Measurements from ENCODE around the gene SSR2.

SSR2 gene

DNA sequence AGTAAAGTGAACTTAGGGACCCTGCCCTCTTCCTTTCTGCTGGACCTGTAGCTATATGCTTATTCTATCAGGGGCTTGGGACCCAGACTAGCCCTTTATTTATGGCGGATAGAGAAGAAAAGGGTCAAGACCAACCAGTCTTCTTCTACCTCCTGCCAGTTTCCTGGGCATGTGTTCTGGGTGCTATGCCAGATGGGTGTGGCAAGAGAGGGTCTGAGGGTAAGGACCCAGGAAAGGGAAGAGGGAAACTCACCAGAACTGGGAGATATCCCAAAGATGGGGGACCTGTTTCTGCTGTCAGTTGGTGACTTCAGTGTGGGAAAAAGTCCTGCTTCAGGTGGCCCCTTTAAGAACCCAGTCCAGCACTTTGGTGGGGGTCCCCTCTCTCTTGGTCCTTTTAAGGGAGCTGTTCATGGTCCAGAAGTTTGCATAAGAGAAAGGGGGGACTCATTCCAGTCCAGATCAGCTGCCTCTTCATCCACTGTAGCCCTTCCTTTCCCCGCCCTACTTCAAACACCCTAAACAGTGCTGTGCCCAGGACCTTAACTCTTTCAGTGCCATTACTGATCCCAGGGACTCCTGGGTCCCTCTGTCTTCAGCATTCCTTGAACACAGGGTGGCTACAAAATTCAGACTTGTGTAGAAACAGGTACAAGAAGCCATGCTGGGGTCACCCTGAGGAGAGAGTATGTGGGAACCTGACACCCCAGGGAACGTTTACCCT is 18.4 kb downstream of the SSR2 start:
- no peak overlapping the region for H3K4me3 ChIP-seq (ENCODE audit: insufficient read depth in 1 of 2, low read depth in 1 of 2, low read length in 2 of 2)
- no peak overlapping the region for H4K8ac ChIP-seq (ENCODE audit: low read length)
- no peak overlapping the region for H4K91ac ChIP-seq (ENCODE audit: low read length)
- no peak overlapping the region for H2BK5ac ChIP-seq (ENCODE audit: low read depth, low read length, poor library complexity, severe bottlenecking)
- H3K36me3 ChIP-seq (ENCODE audit: control insufficient read depth in 1 of 2, insufficient read depth in 2 of 2, low read depth in 1 of 2, low read length in 2 of 2): peaks cover 7 to 8% of the 10 kb centered on the region in 2 experiments
- H3K23ac ChIP-seq (ENCODE audit: low read length in 2 of 2): no peak overlapping the region
- no peak overlapping the region for H3K4ac ChIP-seq (ENCODE audit: low read depth in 1 of 2, low read length in 2 of 2)
- H3K18ac ChIP-seq (ENCODE audit: low read depth in 1 of 2, low read length in 2 of 2): no peak overlapping the region
- H3K4me2 ChIP-seq (ENCODE audit: low read length, poor library complexity, severe bottlenecking): no peak overlapping the region
- H3K27me3 ChIP-seq (ENCODE audit: control insufficient read depth in 1 of 2, insufficient read depth in 1 of 2, low read length in 2 of 2): no peaks in the 10 kb centered on the region
- H2BK12ac ChIP-seq (ENCODE audit: low read length in 2 of 2): no peak overlapping the region
- no peak overlapping the region for H3K27ac ChIP-seq (ENCODE audit: low read length, poor library complexity, severe bottlenecking)
- H3K9me3 ChIP-seq (ENCODE audit: control insufficient read depth, low read length): no peaks in the 10 kb centered on the region
- 56% methylated on average over 2 of the region's 3 CpGs for WGBS
- H2AK5ac ChIP-seq (ENCODE audit: low read length, severe bottlenecking): no peak overlapping the region
- peaks cover 3% of the 10 kb centered on the region for H3K4me1 ChIP-seq (ENCODE audit: control insufficient read depth, insufficient read depth, low read depth, low read length)
- DNase-seq: no peak
- H3K14ac ChIP-seq (ENCODE audit: low read length in 2 of 2): no peak overlapping the region
- no peaks in the 10 kb centered on the region for H3K79me1 ChIP-seq (replicated peaks; ENCODE audit: low read length, poor library complexity, severe bottlenecking)
- no peak overlapping the region for H2BK120ac ChIP-seq (ENCODE audit: low read depth, low read length)
- no peak overlapping the region for H2AFZ ChIP-seq (ENCODE audit: low read depth, low read length)
- no peak overlapping the region for H3K9ac ChIP-seq (ENCODE audit: low read length)
- no peak overlapping the region for H2BK15ac ChIP-seq (ENCODE audit: low read depth, poor library complexity, severe bottlenecking)

DNA sequence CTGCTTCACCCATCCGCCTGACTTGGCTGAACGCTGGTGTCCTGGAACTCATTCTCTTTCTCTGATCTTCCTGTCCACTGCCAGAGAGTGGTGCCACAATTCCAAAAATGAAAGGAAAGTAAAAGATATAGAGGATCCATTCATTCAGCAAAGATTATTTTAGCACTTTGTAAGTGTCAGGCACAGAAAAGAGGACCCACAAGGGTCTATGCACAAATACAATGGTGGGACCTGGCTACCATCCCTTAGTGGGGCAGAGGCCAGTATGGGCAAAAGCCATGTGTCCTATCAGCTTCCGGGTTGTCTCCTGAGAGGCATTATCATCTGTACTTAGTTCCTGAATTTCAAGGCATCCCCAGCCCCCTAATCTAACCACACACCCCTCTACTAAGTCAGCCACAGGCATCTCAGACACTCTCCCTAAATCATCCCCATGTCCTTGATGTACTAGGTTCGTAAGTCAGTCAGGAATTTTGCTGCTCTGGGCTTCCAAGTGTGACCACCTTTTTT is 19.0 kb downstream of the SSR2 start:
- no peak overlapping the region for H3K4me2 ChIP-seq (ENCODE audit: low read length, poor library complexity, severe bottlenecking)
- no peak overlapping the region for H3K18ac ChIP-seq (ENCODE audit: low read depth in 1 of 2, low read length in 2 of 2)
- no peak overlapping the region for H4K91ac ChIP-seq (ENCODE audit: low read length)
- no peak for DNase-seq
- H3K9me3 ChIP-seq (ENCODE audit: control insufficient read depth, low read length): no peaks in the 10 kb centered on the region
- H2AFZ ChIP-seq (ENCODE audit: low read depth, low read length): no peak overlapping the region
- H3K27ac ChIP-seq (ENCODE audit: low read length, poor library complexity, severe bottlenecking): no peak overlapping the region
- H2BK120ac ChIP-seq (ENCODE audit: low read depth, low read length): no peak overlapping the region
- peak overlapping the region; percentile 62 for H3K9ac ChIP-seq (ENCODE audit: low read length)
- peaks cover 2% of the 10 kb centered on the region for H3K4me1 ChIP-seq (ENCODE audit: control insufficient read depth, insufficient read depth, low read depth, low read length)
- no peak overlapping the region for H2BK15ac ChIP-seq (ENCODE audit: low read depth, poor library complexity, severe bottlenecking)
- no peak overlapping the region for H4K8ac ChIP-seq (ENCODE audit: low read length)
- no peak overlapping the region for H2BK12ac ChIP-seq (ENCODE audit: low read length in 2 of 2)
- peaks cover under 1 to 2% of the 10 kb centered on the region in 2 experiments for H3K36me3 ChIP-seq (ENCODE audit: control insufficient read depth in 1 of 2, insufficient read depth in 2 of 2, low read depth in 1 of 2, low read length in 2 of 2)
- no peak overlapping the region for H3K4ac ChIP-seq (ENCODE audit: low read depth in 1 of 2, low read length in 2 of 2)
- H2AK5ac ChIP-seq (ENCODE audit: low read length, severe bottlenecking): no peak overlapping the region
- H3K4me3 ChIP-seq (ENCODE audit: insufficient read depth in 1 of 2, low read depth in 1 of 2, low read length in 2 of 2): peak overlapping the region in 1 of 2 experiments; percentile 54
- no peaks in the 10 kb centered on the region for H3K79me1 ChIP-seq (replicated peaks; ENCODE audit: low read length, poor library complexity, severe bottlenecking)
- WGBS: 91% methylated on average over 4 of the region's 4 CpGs
- no peak overlapping the region for H3K14ac ChIP-seq (ENCODE audit: low read length in 2 of 2)
- no peak overlapping the region for H2BK5ac ChIP-seq (ENCODE audit: low read depth, low read length, poor library complexity, severe bottlenecking)
- H3K27me3 ChIP-seq (ENCODE audit: control insufficient read depth in 1 of 2, insufficient read depth in 1 of 2, low read length in 2 of 2): no peaks in the 10 kb centered on the region
- H3K23ac ChIP-seq (ENCODE audit: low read length in 2 of 2): no peak overlapping the region

DNA sequence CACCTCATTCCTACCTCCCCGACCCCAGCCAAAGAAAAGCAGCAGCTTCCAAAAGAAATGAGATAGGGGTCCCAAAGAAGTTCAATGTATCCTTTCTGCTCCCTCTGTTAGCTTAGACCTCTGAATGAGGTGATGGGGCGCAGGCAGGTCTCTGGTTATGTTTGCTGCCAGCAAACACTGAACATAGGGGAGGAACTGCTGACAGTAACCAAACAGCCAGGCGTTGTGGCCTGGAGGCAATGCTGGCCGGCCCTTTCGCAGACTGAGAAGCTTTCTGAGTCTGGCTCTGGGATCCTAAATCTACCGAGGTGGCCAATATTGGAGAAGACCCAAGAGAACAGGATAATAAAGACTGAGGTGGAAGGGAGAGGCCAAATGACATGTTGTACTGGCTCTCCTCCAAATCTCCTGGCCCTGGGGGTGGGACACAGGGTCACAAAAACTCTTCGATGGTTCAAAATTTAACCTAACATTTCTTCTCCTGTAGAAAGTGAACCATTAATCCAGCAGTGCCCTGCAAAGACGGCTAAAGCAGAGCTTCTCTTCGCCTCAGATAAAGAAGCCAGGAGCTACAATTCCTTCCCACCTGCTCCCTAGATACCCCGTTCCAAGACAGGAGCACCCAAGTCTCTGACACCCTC is 19.6 kb downstream of the SSR2 start:
- no peak overlapping the region for H3K14ac ChIP-seq (ENCODE audit: low read length in 2 of 2)
- peak overlapping the region in 1 of 2 experiments; percentile 54 for H3K4me3 ChIP-seq (ENCODE audit: insufficient read depth in 1 of 2, low read depth in 1 of 2, low read length in 2 of 2)
- H2BK5ac ChIP-seq (ENCODE audit: low read depth, low read length, poor library complexity, severe bottlenecking): no peak overlapping the region
- H3K4me1 ChIP-seq (ENCODE audit: control insufficient read depth, insufficient read depth, low read depth, low read length): peaks cover 2% of the 10 kb centered on the region
- H3K18ac ChIP-seq (ENCODE audit: low read depth in 1 of 2, low read length in 2 of 2): no peak overlapping the region
- no peak overlapping the region for H3K27ac ChIP-seq (ENCODE audit: low read length, poor library complexity, severe bottlenecking)
- H2BK12ac ChIP-seq (ENCODE audit: low read length in 2 of 2): no peak overlapping the region
- no peak overlapping the region for H4K8ac ChIP-seq (ENCODE audit: low read length)
- no peaks in the 10 kb centered on the region for H3K36me3 ChIP-seq (ENCODE audit: control insufficient read depth in 1 of 2, insufficient read depth in 2 of 2, low read depth in 1 of 2, low read length in 2 of 2)
- H3K9me3 ChIP-seq (ENCODE audit: control insufficient read depth, low read length): no peaks in the 10 kb centered on the region
- no peak overlapping the region for H4K91ac ChIP-seq (ENCODE audit: low read length)
- H3K9ac ChIP-seq (ENCODE audit: low read length): peak overlapping the region; percentile 62
- no peaks in the 10 kb centered on the region for H3K27me3 ChIP-seq (ENCODE audit: control insufficient read depth in 1 of 2, insufficient read depth in 1 of 2, low read length in 2 of 2)
- no peak overlapping the region for H3K4ac ChIP-seq (ENCODE audit: low read depth in 1 of 2, low read length in 2 of 2)
- H2BK120ac ChIP-seq (ENCODE audit: low read depth, low read length): peak overlapping the region; percentile 8
- H2AFZ ChIP-seq (ENCODE audit: low read depth, low read length): no peak overlapping the region
- H3K79me1 ChIP-seq (replicated peaks; ENCODE audit: low read length, poor library complexity, severe bottlenecking): no peaks in the 10 kb centered on the region
- no peak for DNase-seq
- H2AK5ac ChIP-seq (ENCODE audit: low read length, severe bottlenecking): no peak overlapping the region
- no peak overlapping the region for H3K4me2 ChIP-seq (ENCODE audit: low read length, poor library complexity, severe bottlenecking)
- WGBS: 86% methylated on average over 10 of the region's 10 CpGs
- no peak overlapping the region for H2BK15ac ChIP-seq (ENCODE audit: low read depth, poor library complexity, severe bottlenecking)
- H3K23ac ChIP-seq (ENCODE audit: low read length in 2 of 2): no peak overlapping the region

DNA sequence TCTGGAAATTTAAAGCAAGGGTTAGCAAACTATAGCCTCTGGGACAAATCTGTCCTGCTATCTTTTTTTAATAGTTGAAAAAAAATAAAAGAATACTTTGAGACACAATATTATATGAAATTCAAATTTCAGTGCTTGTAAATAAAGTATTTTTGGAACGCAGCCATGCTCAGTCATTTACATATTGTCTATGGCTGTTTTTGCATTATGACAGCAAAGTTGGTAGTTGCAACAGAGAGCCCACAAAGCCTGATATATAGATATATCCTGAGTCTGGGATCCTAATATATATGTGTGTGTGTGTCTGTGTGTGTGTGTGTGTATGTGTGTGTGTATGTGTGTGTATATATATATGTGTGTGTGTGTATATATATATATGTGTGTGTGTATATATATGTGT is 20.8 kb downstream of the SSR2 start:
- Histone ChIP-seq H3K14ac (ENCODE audit: low read length in 2 of 2) (no peak overlapping the region), H3K4ac (ENCODE audit: low read depth in 1 of 2, low read length in 2 of 2) (no peak overlapping the region), H2BK5ac (ENCODE audit: low read depth, low read length, poor library complexity, severe bottlenecking) (no peak overlapping the region), H3K23ac (ENCODE audit: low read length in 2 of 2) (no peak overlapping the region), H3K9ac (ENCODE audit: low read length) (no peak overlapping the region), H2AFZ (ENCODE audit: low read depth, low read length) (no peak overlapping the region), H2BK12ac (ENCODE audit: low read length in 2 of 2) (no peak overlapping the region), H3K18ac (ENCODE audit: low read depth in 1 of 2, low read length in 2 of 2) (no peak overlapping the region), H2BK120ac (ENCODE audit: low read depth, low read length) (no peak overlapping the region), H3K4me3 (ENCODE audit: insufficient read depth in 1 of 2, low read depth in 1 of 2, low read length in 2 of 2) (no peak overlapping the region), H4K91ac (ENCODE audit: low read length) (no peak overlapping the region), H3K4me1 (ENCODE audit: control insufficient read depth, insufficient read depth, low read depth, low read length) (peaks cover 2% of the 10 kb centered on the region), H3K9me3 (ENCODE audit: control insufficient read depth, low read length) (no peaks in the 10 kb centered on the region), H3K36me3 (ENCODE audit: control insufficient read depth in 1 of 2, insufficient read depth in 2 of 2, low read depth in 1 of 2, low read length in 2 of 2) (no peaks in the 10 kb centered on the region), H2AK5ac (ENCODE audit: low read length, severe bottlenecking) (no peak overlapping the region), H3K27me3 (ENCODE audit: control insufficient read depth in 1 of 2, insufficient read depth in 1 of 2, low read length in 2 of 2) (no peaks in the 10 kb centered on the region), H3K4me2 (ENCODE audit: low read length, poor library complexity, severe bottlenecking) (no peak overlapping the region), H3K79me1 (replicated peaks; ENCODE audit: low read length, poor library complexity, severe bottlenecking) (no peaks in the 10 kb centered on the region), H3K27ac (ENCODE audit: low read length, poor library complexity, severe bottlenecking) (no peak overlapping the region), H2BK15ac (ENCODE audit: low read depth, poor library complexity, severe bottlenecking) (no peak overlapping the region), H4K8ac (ENCODE audit: low read length) (no peak overlapping the region)
- no peak for DNase-seq
- 100% methylated on average over 1 of the region's 1 CpG for WGBS

Data from mesenchymal stem cell (in vitro differentiated cells and primary cell).